ENCODE data around the gene SH3GL2. TPM values are rescaled to one million over a fixed set of nuclear protein-coding genes. Genes with fewer than 3 reads are reported as not detected.

Gene SH3GL2
- total RNA-seq (2022; extraction: Qiagen RNA extraction): 0.05 to 0.08 TPM (median 0.07 TPM) in 3 of 5 replicates, not detected in the others

GRCh38 chr9:17578911-17579793, at the start of gene SH3GL2:
Gene SH3GL2 (plus strand): TSS chr9:17579066.

